HL-60 (cell line): Measurements from ENCODE around the gene NHERF2.

ENCODE experiments used
- DNase-seq, 2 experiments: peaks; one replicate each; pipeline ENCODE4 v3.0.0-alpha.2; 2010 to 2020; ENCODE audit warnings: low read depth in 1 of 2, low spot score in 1 of 2
- H3K27ac ChIP-seq: fragments of 250-450 bp; sonication (Bioruptor Pico); replicated peaks from 2 replicates; pipeline ENCODE4 v1.5.1; 2020; ENCODE audit warnings: mild to moderate bottlenecking, moderate library complexity
- H3K27me3 ChIP-seq: fragments of 250-450 bp; sonication (Bioruptor Pico); 2 replicates; pipeline ENCODE4 v1.5.1; 2021; ENCODE audit warnings: mild to moderate bottlenecking, moderate library complexity; ENCODE audit not compliant: insufficient read depth, poor library complexity, severe bottlenecking
- H3K4me3 ChIP-seq: replicated peaks from 2 replicates; pipeline ENCODE4 v1.5.1; 2011; ENCODE audit warnings: mild to moderate bottlenecking, control low read depth, low read length; ENCODE audit not compliant: insufficient read depth
- GABPA ChIP-seq: IDR thresholded peaks from 2 replicates; pipeline ENCODE4 v1.6.1; 2012; ENCODE audit warnings: low read depth
- POLR2AphosphoS5 ChIP-seq: IDR thresholded peaks from 2 replicates; pipeline ENCODE4 v1.6.1; 2012; ENCODE audit warnings: low read depth
- REST ChIP-seq: IDR thresholded peaks from 2 replicates; pipeline ENCODE4 v1.6.1; 2012; ENCODE audit warnings: low read depth; ENCODE audit not compliant: insufficient replicate concordance
- SPI1 ChIP-seq: IDR thresholded peaks from 2 replicates; pipeline ENCODE4 v1.6.1; 2012; ENCODE audit warnings: low read depth, mild to moderate bottlenecking, borderline replicate concordance
- TF ChIP-seq, protein P1 (sequence below): IDR thresholded peaks from one replicate; pipeline ENCODE4 v1.5.1; 2011; ENCODE audit warnings: low read length, control low read depth, inconsistent platforms; ENCODE audit not compliant: insufficient read depth

NHERF2 gene

DNA sequence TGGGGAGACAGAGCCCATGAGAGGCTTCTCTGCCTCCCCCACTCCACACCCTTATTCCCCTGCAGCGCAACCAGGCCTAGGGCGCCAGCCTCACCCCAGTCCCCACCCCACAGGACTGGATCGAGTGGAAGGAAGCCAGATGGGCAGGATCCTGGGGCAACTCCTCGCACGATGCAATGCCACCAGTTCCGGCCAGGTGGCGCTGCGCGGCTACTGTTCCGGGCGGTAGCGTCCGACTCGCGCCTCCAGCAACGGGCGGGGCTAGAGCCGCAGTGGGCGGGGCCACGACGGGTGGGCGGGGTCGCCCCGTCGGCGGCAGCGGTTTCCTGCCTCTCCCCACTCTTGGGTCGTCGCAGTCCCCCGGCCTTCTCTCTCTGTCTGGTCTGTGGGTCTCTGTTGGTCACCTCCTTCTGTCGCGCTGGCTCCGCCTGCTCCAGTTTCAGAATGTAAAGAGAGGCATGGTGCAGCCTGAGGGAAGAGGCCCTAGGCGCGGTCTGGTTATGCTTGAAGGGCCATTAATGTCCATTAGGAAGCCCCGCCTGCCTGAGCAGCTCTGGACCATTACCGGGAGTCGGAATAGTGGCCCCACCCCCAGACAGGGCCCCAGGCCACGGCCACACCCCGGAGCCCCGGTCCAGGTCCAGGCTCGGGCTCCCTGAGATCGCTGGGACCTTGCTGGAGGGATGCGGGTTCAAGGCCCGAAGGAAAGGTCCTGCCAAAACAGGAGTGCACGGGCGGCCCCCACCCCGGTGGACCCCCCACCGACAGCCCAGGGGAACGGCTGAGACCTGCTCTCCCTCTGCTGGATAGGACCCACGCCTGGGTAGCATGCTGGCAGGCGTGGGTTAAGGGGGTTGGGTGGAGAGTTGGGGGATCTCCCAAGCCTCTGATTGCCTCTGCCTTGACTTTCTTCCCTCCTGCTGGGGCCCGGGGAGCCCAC, 3.3 kb upstream of the NHERF2 start:
- TF ChIP-seq SPI1 (0 out of 2 replicates have a peak, but pooled peaks have one; percentile 6), POLR2AphosphoS5 (no peak), GABPA (no peak), REST (no peak)
- TF ChIP-seq, protein P1, sequence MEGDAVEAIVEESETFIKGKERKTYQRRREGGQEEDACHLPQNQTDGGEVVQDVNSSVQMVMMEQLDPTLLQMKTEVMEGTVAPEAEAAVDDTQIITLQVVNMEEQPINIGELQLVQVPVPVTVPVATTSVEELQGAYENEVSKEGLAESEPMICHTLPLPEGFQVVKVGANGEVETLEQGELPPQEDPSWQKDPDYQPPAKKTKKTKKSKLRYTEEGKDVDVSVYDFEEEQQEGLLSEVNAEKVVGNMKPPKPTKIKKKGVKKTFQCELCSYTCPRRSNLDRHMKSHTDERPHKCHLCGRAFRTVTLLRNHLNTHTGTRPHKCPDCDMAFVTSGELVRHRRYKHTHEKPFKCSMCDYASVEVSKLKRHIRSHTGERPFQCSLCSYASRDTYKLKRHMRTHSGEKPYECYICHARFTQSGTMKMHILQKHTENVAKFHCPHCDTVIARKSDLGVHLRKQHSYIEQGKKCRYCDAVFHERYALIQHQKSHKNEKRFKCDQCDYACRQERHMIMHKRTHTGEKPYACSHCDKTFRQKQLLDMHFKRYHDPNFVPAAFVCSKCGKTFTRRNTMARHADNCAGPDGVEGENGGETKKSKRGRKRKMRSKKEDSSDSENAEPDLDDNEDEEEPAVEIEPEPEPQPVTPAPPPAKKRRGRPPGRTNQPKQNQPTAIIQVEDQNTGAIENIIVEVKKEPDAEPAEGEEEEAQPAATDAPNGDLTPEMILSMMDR = peak; percentile 95
- DNase-seq = peak; percentile 78 to 89
- Histone ChIP-seq H3K27me3 (peaks cover 39% of the 10 kb centered on the region), H3K4me3 (peak overlapping the region; percentile 23), H3K27ac (no peak overlapping the region)

- no peak for DNase-seq
- Histone ChIP-seq H3K27me3 (peaks cover 34% of the 10 kb centered on the region), H3K27ac (no peak overlapping the region), H3K4me3 (no peak overlapping the region)
- TF ChIP-seq REST (no peak), GABPA (no peak), POLR2AphosphoS5 (no peak), SPI1 (no peak)
- TF ChIP-seq, protein P1 = no peak
Measured at GRCh38 chr16:2024032-2024420, 2.7 kb upstream of the NHERF2 start.

DNA sequence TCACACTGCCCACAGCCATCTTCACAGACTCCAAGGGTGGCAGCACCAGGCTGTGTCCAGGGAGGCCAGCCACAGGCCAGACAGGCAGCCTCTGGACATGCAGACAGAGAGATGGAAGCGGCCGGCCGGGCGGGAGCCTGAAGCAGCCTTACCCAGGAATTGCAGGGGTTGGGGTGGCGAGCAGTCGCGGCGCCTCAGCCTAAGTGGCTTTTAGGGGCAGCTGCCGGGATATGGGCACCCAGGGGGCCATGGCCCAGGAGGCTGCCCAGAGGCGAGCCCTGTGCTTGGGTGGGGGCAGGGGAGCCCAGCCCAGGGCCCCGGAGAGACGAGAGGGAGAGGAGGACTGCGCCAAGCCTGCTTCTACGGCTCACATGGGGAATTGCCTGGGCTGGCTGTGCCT, 1.5 kb upstream of the NHERF2 start:
- no peak for DNase-seq
- H3K4me3 ChIP-seq = no peak overlapping the region
- peaks cover 24% of the 10 kb centered on the region for H3K27me3 ChIP-seq
- TF ChIP-seq POLR2AphosphoS5 (no peak), SPI1 (no peak), GABPA (no peak), REST (no peak)
- TF ChIP-seq, protein P1 = no peak
- H3K27ac ChIP-seq = no peak overlapping the region
